Right lobe of liver (tissue), 4 donors: ENCODE data around the gene CCDC77.

ENCODE experiments used
- CTCF ChIP-seq, 4 donors: fragments of 200-600 bp in 3 of 4; fragments of 450-650 bp in 1 of 4; IDR thresholded peaks; one replicate each; pipeline versions ENCODE4 v1.5.1 to v1.8.0; 2016 to 2022; ENCODE audit warnings: antibody characterized with exemption in 4 of 4, mild to moderate bottlenecking in 2 of 4
- POLR2A ChIP-seq: fragments of 450-650 bp; IDR thresholded peaks from one replicate; pipeline ENCODE4 v1.6.1; 2017; ENCODE audit warnings: antibody characterized with exemption, mild to moderate bottlenecking
- donor health status: DM: no; HTN: no; CAD: no.
- donor health status: DM: no; HTN: no; CAD: no.
- donor health status: DM: no; HTN: yes; CAD: no.

GRCh38 chr12:452667-453210 lies 51.3 kb downstream of the CCDC77 start:
- TF ChIP-seq CTCF (IDR thresholded peaks at IDR 0.05) (no peak), POLR2A (no peak)
